ENCODE data around the gene SLC35F2.
"Not testable (repeated sequence)": the region's sequence is repeated elsewhere in the genome, so short reads cannot be mapped to it uniquely, and the experiment has no call there.

SLC35F2 gene, protein sequence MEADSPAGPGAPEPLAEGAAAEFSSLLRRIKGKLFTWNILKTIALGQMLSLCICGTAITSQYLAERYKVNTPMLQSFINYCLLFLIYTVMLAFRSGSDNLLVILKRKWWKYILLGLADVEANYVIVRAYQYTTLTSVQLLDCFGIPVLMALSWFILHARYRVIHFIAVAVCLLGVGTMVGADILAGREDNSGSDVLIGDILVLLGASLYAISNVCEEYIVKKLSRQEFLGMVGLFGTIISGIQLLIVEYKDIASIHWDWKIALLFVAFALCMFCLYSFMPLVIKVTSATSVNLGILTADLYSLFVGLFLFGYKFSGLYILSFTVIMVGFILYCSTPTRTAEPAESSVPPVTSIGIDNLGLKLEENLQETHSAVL

GRCh38 chr11:107858217-107859070 is at the start of gene SLC35F2:
SLC35F2 (minus strand) TSS chr11:107858787; CDS start chr11:107858767, 20 bp downstream.
- DNase-seq (ENCODE audit: low read depth), result peak; percentile 49

GRCh38 chr11:107908211-107908610 is 49.6 kb upstream of the SLC35F2 start:
- no peak for DNase-seq (ENCODE audit: low read depth)

DNA sequence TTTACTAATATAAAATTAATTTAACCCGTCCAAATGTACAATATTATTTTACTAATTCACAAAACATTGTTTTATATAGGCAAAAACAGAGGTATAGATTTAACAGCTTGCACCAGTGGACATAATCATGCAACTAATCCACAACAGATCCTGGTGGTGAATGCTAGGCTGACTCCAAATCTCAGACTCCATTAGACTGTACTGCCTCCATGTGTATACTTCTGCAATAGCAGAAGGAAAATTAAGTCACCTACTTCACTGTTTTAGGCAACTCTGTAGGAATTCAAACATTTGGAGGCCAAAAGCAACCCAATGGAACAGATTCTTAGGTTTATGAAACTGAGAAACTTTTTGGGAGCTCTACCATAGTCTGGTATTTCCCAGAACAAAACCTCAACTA is 39.7 kb upstream of the SLC35F2 start:
- no peak for DNase-seq (ENCODE audit: low read depth)

DNA sequence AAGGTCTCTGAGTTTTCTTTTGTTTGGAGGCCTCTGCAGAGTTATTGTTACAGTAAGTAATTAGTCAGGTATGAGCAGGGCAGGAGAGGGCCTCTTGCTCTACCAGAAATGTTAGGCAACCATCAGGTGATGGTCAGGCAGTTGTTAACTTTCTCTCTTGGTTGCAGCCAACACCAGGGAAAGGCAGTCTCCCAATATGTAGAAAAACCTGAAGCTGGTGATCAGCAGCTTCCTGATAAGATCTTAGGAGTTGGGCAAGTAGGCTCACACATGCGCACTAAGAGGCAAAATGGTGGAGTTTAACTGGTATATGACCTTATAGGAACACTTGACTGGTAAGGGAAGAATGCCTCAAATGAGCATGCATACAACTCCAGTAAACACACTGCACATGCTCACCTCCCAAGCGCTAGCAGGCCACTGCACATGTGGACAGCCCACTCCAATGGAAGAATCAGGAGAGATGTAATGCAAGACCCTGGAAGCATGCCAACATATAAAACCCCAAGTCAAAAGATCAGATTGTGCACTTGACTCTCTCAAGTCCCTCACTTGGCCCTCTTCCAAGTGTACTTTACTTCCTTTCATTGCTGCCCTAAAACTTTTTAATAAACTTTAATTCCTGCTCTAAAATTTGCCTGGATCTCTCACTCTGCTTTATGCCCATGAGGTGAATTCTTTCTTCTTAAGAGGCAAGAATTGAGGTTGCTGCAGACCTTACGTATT is 23.7 kb upstream of the SLC35F2 start:
- no peak for DNase-seq (ENCODE audit: low read depth)

DNA sequence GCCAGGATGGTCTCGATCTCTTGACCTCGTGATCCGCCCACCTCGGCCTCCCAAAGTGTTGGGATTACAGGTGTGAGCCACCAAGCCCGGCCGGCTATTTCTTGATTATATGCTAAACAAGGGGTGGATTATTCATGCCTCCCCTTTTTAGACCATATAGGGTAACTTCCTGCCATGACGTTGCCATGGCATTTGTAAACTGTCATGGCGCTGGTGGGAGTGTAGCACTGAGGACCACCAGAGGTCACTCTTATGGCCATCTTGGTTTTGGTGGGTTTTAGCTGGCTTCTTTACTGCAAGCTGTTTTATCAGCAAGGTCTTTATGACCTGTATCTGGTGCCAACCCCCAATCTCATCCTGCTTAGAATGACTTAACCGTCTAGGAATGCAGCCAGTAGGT is 22.9 kb upstream of the SLC35F2 start:
- DNase-seq (ENCODE audit: low read depth), result not testable (repeated sequence)

GRCh38 chr11:107876141-107876540 is 17.6 kb upstream of the SLC35F2 start:
- DNase-seq (ENCODE audit: low read depth), result no peak

DNA sequence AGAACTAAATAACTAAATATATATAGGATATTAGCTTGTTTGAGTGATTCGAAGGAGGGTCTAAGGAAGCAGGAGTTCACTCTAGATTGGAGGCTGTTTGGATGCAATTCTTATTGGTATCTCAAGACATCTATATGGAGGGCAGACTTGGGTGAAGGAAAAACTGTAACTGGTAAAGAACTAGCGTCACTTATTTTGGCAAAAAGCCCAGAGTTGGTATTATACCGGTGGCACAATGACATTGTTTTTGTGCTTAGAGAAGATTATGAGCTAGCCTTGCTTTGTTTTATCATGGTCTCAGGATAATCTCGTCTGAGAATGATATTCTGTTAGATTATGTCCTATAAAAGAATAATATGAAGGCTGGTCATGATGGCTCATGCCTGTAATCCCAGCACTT is 6.0 kb upstream of the SLC35F2 start:
- no peak for DNase-seq (ENCODE audit: low read depth)

GRCh38 chr11:107860688-107861087 is 2.1 kb upstream of the SLC35F2 start:
- no peak for DNase-seq (ENCODE audit: low read depth)

GRCh38 chr11:107860240-107860620 is 1.6 kb upstream of the SLC35F2 start:
- not testable (repeated sequence) for DNase-seq (ENCODE audit: low read depth)

DNA sequence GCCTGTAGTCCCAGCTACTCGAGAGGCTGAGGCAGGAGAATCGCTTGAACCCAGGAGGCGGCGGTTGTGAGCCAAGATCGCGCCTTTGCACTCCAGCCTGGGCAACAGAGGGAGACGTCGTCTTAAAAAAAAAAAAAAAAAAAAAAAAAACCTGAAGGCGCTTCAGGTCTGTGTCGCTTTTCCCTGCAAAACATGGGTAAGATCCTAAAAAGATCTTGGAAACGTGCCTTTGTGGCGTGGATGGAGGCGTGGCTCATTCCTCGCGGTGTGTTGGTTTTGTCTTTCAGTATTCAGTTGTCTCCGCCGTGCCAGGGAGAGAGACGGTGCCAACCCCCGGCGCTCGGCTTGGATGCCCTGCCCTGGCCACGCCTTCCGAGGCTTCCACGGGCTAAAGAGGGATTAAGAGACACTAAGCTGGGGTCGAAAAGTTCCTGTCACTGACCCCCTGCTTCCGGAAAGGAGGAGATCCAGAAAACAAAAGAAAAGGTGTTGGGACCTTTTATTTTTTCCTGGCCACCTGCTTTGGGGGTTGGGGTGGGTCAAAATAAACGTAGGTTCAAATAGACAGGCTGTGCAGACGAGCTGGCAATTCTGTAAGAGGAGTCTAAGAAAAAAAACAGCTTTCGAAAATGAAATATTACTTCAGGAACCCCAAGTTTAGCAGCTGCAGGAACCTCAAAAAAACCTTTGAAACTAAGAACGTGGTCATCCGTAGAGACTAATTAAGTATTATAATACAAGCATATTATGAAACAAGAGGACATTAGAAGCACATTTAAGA is 1.1 kb upstream of the SLC35F2 start:
- DNase-seq (ENCODE audit: low read depth), result peak; percentile 21

DNA sequence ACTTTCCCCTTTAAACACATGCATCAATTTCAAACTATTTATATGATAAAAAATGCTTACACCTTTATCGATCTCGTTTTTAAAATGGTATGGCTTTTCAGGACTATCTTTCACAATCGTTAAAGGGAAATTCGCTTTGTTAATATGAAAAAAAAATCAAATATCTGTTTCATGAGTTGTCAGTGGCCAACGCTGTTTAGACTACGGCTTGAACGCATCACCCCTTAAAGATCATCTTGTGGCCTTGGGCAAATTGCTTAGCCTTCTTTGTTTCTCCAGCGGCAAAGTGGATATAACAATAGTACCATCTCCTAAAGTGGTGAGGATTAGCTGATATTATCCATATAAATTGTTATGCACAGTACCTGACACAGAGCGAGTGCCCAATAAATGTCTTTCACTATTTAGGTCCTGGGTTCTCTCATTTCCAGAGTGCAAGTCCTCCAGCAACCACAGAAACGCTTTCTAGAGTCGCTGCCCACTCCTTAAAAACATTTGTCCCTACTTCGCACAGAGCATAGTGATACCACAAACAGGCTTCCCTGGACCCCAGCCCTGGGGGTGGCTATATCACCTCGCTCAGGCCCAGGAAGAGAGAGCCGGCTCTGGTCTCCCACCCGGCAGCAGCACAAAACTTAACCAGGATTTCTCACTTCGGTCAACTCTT is 904 bp downstream of the SLC35F2 start:
- no peak for DNase-seq (ENCODE audit: low read depth)

- DNase-seq (ENCODE audit: low read depth), result no peak
Observed at GRCh38 chr11:107856981-107857517, 1.5 kb downstream of the SLC35F2 start.

DNA sequence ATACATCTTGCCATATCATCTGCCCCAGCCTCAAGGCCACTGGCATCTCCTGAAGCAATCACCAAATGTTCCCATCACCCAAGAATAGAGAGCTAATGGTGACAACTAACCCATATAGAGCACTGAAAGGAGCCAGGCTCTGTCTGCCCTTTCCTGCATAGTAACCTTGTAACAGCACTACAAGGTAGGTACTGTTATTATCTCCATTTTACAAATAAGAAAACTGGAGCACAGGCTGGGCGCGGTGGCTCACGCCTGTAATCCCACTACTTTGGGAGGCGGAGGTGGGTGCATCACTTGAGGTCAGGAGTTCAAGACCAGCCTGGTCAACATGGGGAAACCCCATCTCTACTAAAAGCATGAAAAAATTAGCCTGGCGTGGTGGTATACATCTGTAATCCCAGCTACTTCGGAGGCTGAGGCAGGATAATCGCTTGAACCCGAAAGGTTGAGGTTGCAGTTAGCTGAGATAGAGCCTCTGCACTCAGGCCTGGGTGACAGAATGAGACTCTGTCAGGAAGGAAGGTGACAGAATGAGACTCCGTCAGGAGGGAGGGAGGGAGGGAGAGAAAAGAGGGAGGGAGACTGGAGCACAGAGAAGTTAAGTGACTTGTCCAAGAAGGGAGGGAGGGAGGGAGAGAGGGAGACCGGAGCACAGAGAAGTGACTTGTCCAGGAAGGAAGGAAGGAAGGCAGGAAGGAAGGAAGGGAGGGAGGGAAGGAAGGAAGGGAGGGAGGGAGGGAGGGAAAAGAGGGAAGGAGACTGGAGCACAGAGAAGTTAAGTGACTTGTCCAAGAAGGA is 2.2 kb downstream of the SLC35F2 start:
- DNase-seq (ENCODE audit: low read depth), result no peak

GRCh38 chr11:107853070-107853469 is 5.5 kb downstream of the SLC35F2 start:
- no peak for DNase-seq (ENCODE audit: low read depth)

DNA sequence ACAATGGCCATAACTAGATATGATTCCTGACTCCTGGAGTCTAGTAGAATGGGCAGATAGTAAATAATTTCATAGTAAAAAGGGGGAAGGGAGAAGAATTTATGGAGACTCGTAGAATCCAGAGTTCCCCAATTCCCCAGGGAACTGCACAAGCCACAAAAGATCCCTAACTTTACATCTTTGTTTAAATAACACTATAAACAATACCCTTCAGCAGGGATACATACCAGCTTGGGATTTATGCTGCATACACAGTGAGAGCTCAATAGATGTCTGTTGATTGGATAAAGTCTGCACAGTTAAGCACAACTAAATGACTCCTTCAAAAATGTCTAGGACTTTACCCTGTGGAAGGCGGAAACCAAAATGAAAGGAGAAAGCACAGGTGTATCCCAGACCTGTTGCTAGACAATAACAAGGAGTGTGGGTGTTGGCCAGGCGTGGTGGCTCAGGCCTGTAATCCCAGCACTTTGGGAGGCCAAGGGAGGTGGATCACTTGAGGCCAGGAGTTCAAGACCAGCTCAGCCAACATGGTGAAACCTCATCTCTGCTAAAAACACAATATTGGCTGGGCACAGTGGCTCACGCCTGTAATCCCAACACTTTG is 6.8 kb downstream of the SLC35F2 start:
- DNase-seq (ENCODE audit: low read depth), result no peak

GRCh38 chr11:107849790-107850189 is 8.8 kb downstream of the SLC35F2 start:
- DNase-seq (ENCODE audit: low read depth), result no peak

DNA sequence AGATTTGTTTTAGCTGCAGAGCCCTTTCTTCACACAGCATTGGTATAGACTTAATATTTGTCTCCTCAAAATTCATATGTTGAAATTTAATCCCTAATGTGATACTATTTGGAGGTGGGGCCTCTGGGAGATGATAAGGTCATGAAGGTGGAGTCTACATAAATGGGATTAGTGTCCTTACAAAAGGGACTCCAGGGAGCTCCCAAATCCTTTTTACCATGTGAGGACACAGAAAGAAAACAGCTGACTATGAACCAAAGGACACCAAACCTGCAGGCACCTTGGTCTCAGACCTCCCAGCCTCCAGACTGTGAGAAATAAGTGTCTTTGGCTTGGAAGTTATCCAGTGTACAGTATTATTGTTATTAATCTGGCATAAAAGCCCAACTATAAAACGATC is 10.2 kb downstream of the SLC35F2 start:
- DNase-seq (ENCODE audit: low read depth), result no peak

- no peak for DNase-seq (ENCODE audit: low read depth)
Observed at GRCh38 chr11:107847184-107847583, 11.4 kb downstream of the SLC35F2 start.

- DNase-seq (ENCODE audit: low read depth), result no peak
Observed at GRCh38 chr11:107844041-107844440, 14.5 kb downstream of the SLC35F2 start.

Measured in stimulated activated CD4-positive, alpha-beta T cell treated with anti-CD3 and anti-CD28 coated beads, Interleukin-2, amount 100 ng/mL, for 4 hours (primary cell).